Cardiac muscle cell (in vitro differentiated cells and primary cell): ENCODE measurements around the gene SLC38A9. TPM values are rescaled to one million over a fixed set of nuclear protein-coding genes. Genes with fewer than 3 reads are reported as not detected.
"Not testable (repeated sequence)": the region's sequence is repeated elsewhere in the genome, so short reads cannot be mapped to it uniquely, and the experiment has no call there.

Experiments used
- DNase-seq, 2 donors: peaks; one replicate each; pipeline versions ENCODE4 v3.0.0 to v3.0.0-alpha.2; 2010 to 2017; ENCODE audit warnings: low read depth in 1 of 2, low spot score in 1 of 2
- H3K27ac ChIP-seq: fragments of 200-600 bp; sonication (generic); 2 replicates; pipeline ENCODE4 v1.5.1; 2016
- H3K27me3 ChIP-seq: fragments of 200-600 bp; sonication (generic); 2 replicates; pipeline ENCODE4 v1.6.0; 2016; ENCODE audit warnings: control low read depth
- H3K36me3 ChIP-seq: fragments of 200-600 bp; sonication (generic); 2 replicates; pipeline ENCODE4 v1.5.1; 2016; ENCODE audit warnings: control low read depth
- H3K4me1 ChIP-seq: fragments of 200-600 bp; sonication (generic); 2 replicates; pipeline ENCODE4 v1.8.1; 2017; ENCODE audit warnings: low read depth, mild to moderate bottlenecking, mixed run types
- H3K4me3 ChIP-seq: fragments of 200-600 bp; sonication (generic); 2 replicates; pipeline ENCODE4 v1.5.1; 2016; ENCODE audit warnings: mild to moderate bottlenecking
- H3K9me3 ChIP-seq: fragments of 200-600 bp; sonication (generic); 2 replicates; pipeline ENCODE4 v1.5.1; 2017; ENCODE audit warnings: low read depth, mild to moderate bottlenecking, control low read depth
- polyA plus RNA-seq: library from polyadenylated mRNA; unstranded; fragments of >200 nt; fragmentation: Nextera tagmentation; extraction: Ambion mirVana; gene quantifications from 2 replicates; pipeline ENCODE4 v1.2.1, GENCODE V29; 2016
- total RNA-seq: library from RNA; depleted of rRNA; stranded (reverse); fragments of >200 nt; gene quantifications from 2 replicates; pipeline ENCODE4 v1.2.3, GENCODE V29; 2016
- TF ChIP-seq, protein P1 (sequence below): IDR thresholded peaks from 2 replicates; pipeline ENCODE4 v1.5.1; 2012; ENCODE audit warnings: low read depth, mild to moderate bottlenecking, low read length

SLC38A9 gene
- total and polyA plus RNA-seq, 2 experiments from 2014 or later: 14.4 to 15.1 TPM

DNA sequence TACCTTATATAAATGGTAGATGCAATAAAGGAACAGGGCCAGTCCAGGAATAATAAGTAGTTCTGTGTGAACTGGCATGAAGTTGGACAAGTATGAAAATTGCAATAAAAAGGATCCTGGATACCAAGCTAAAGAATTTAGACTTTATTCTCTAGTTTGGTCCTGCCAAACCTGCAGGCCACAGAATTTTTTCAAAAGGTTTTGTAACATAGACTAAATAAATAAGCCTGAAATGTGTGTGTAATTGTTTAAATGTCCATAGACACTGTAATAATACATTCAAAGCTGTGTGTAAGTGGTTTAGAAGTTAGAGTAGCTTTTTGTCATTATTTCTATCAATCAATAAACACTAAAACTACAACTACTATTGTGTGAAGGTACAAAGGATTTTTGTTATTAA is 101.6 kb downstream of the SLC38A9 start:
- no peak overlapping the region for H3K4me3 ChIP-seq
- TF ChIP-seq, protein P1, sequence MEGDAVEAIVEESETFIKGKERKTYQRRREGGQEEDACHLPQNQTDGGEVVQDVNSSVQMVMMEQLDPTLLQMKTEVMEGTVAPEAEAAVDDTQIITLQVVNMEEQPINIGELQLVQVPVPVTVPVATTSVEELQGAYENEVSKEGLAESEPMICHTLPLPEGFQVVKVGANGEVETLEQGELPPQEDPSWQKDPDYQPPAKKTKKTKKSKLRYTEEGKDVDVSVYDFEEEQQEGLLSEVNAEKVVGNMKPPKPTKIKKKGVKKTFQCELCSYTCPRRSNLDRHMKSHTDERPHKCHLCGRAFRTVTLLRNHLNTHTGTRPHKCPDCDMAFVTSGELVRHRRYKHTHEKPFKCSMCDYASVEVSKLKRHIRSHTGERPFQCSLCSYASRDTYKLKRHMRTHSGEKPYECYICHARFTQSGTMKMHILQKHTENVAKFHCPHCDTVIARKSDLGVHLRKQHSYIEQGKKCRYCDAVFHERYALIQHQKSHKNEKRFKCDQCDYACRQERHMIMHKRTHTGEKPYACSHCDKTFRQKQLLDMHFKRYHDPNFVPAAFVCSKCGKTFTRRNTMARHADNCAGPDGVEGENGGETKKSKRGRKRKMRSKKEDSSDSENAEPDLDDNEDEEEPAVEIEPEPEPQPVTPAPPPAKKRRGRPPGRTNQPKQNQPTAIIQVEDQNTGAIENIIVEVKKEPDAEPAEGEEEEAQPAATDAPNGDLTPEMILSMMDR: no peak
- no peak for DNase-seq
- H3K27me3 ChIP-seq: no peaks in the 10 kb centered on the region
- no peaks in the 10 kb centered on the region for H3K4me1 ChIP-seq
- H3K9me3 ChIP-seq: no peaks in the 10 kb centered on the region
- H3K36me3 ChIP-seq: no peaks in the 10 kb centered on the region
- no peak overlapping the region for H3K27ac ChIP-seq

GRCh38 chr5:55609413-55609812 is 102.7 kb downstream of the SLC38A9 start:
- H3K36me3 ChIP-seq: no peaks in the 10 kb centered on the region
- H3K27me3 ChIP-seq: no peaks in the 10 kb centered on the region
- H3K9me3 ChIP-seq: no peaks in the 10 kb centered on the region
- H3K4me3 ChIP-seq: no peak overlapping the region
- DNase-seq: no peak
- TF ChIP-seq, protein P1: no peak
- H3K4me1 ChIP-seq: peaks cover 5% of the 10 kb centered on the region
- H3K27ac ChIP-seq: no peak overlapping the region

DNA sequence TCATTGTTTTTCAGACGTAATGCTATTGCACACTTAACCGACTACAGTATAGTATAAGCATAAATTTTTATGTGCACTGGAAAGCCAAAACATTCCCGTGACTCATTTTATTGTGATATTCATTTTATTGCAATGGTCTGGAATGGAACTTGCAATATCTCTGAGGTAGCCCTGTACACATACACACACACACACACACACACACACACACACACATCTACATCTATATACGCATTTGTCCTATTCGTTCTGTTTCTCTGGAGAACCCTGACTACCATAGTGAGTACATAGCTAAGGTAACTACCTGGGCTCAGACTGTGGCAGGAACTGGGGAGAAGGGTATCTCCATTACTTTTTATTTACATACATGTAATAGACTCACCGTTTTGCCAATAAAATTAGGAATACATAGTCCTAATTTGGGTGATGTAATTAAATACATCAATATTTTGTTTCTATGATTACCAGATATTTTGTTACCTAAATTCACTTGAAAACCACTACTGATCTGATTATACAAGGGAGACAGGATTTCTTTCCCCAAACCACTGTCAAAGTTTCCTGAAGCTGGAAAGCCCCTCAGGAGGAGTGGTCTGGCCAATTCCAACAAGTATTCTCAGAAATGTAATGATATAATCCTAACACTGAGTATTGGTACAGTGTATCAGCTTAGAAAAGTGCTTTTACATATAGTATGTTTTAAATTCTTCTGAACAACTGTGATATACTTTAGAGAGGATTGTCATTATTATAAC is 103.4 kb downstream of the SLC38A9 start:
- Histone ChIP-seq H3K36me3 (no peaks in the 10 kb centered on the region), H3K27ac (no peak overlapping the region), H3K9me3 (no peaks in the 10 kb centered on the region), H3K4me1 (peaks cover 7% of the 10 kb centered on the region), H3K27me3 (no peaks in the 10 kb centered on the region), H3K4me3 (no peak overlapping the region)
- TF ChIP-seq, protein P1: no peak
- no peak for DNase-seq

DNA sequence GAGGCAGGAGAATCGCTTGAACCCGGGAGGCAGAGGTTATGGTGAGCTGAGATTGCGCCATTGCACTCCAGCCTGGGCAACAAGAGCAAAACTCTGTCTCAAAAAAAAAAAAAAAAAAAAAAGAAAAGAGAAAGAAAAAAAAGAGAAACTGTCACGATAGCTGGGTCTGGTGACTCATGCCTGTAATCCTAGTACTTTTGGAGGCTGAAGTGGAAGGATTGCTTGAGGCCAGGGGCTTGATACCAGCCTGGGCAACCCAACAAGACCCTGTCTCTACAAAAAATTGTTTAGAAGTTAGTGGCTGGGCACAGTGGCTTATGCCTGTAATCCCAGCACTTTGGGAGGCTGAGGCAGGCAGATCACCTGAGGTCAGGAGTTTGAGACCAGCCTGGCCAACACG is 104.8 kb downstream of the SLC38A9 start:
- peak in 1 of 2 donors; percentile 52 for DNase-seq
- not testable (repeated sequence) for H3K27ac ChIP-seq, H3K9me3 ChIP-seq, H3K27me3 ChIP-seq, H3K4me1 ChIP-seq, H3K4me3 ChIP-seq, H3K36me3 ChIP-seq

- Histone ChIP-seq H3K36me3 (no peaks in the 10 kb centered on the region), H3K9me3 (no peaks in the 10 kb centered on the region), H3K4me1 (peaks cover 28% of the 10 kb centered on the region), H3K27me3 (no peaks in the 10 kb centered on the region), H3K27ac (peak overlapping the region; percentile 51), H3K4me3 (no peak overlapping the region)
- TF ChIP-seq, protein P1: no peak
- peak; percentile 18 to 66 for DNase-seq
Observed at GRCh38 chr5:55604611-55605067, 107.5 kb downstream of the SLC38A9 start.

GRCh38 chr5:55603922-55604321 is 108.2 kb downstream of the SLC38A9 start:
- no peaks in the 10 kb centered on the region for H3K36me3 ChIP-seq
- H3K4me1 ChIP-seq: peaks cover 29% of the 10 kb centered on the region
- no peaks in the 10 kb centered on the region for H3K27me3 ChIP-seq
- H3K27ac ChIP-seq: no peak overlapping the region
- TF ChIP-seq, protein P1: peak; percentile 20
- H3K9me3 ChIP-seq: no peaks in the 10 kb centered on the region
- no peak overlapping the region for H3K4me3 ChIP-seq
- DNase-seq: peak in 1 of 2 donors; percentile 84
